D721Med (cell line): ENCODE results near the gene TTR.

ENCODE experiments used
- DNase-seq: peaks from one replicate; pipeline ENCODE4 v3.0.0; 2011; ENCODE audit warnings: low spot score; ENCODE audit not compliant: insufficient read length
- FAIRE-seq: peaks from 2 replicates; lab custom pipeline; 2011; peaks lifted over from hg19 to GRCh38; lab: Jason Lieb, UNC
- TF ChIP-seq, protein P1 (sequence below): IDR thresholded peaks from 2 replicates; pipeline ENCODE4 v1.5.1; 2012; ENCODE audit warnings: mild to moderate bottlenecking, control low read depth; ENCODE audit not compliant: insufficient read depth; ENCODE audit errors: missing control alignments

Gene TTR

DNA sequence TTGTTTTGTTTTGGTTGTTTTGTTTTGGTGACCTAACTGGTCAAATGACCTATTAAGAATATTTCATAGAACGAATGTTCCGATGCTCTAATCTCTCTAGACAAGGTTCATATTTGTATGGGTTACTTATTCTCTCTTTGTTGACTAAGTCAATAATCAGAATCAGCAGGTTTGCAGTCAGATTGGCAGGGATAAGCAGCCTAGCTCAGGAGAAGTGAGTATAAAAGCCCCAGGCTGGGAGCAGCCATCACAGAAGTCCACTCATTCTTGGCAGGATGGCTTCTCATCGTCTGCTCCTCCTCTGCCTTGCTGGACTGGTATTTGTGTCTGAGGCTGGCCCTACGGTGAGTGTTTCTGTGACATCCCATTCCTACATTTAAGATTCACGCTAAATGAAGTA lies at the start of gene TTR:
Gene TTR (plus strand): TSS at position 250 of the 400 bp plus-strand sequence. CDS start 26 bp downstream, at position 276.
- FAIRE-seq, result no peak
- TF ChIP-seq, protein P1, sequence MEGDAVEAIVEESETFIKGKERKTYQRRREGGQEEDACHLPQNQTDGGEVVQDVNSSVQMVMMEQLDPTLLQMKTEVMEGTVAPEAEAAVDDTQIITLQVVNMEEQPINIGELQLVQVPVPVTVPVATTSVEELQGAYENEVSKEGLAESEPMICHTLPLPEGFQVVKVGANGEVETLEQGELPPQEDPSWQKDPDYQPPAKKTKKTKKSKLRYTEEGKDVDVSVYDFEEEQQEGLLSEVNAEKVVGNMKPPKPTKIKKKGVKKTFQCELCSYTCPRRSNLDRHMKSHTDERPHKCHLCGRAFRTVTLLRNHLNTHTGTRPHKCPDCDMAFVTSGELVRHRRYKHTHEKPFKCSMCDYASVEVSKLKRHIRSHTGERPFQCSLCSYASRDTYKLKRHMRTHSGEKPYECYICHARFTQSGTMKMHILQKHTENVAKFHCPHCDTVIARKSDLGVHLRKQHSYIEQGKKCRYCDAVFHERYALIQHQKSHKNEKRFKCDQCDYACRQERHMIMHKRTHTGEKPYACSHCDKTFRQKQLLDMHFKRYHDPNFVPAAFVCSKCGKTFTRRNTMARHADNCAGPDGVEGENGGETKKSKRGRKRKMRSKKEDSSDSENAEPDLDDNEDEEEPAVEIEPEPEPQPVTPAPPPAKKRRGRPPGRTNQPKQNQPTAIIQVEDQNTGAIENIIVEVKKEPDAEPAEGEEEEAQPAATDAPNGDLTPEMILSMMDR, result no peak
- no peak for DNase-seq

DNA sequence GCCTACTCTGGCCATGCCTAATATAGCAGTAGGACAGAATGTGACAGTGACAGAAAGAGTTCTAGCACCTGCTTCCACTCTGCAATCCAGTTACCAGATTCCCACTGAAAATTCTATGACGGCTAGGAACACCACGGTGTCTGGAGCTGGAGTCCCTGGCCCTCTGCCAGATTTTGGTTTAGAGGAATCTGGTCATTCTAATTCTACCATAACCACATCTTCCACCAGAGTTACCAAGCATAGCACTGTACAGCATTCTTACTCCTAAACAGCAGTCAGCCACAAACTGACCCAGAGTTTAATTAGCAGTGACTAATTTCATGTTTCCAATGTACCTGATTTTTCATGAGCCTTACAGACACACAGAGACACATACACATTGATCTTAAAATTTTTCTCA lies 45.2 kb upstream of the TTR start:
- DNase-seq, result no peak
- TF ChIP-seq, protein P1, result no peak
- no peak for FAIRE-seq

DNA sequence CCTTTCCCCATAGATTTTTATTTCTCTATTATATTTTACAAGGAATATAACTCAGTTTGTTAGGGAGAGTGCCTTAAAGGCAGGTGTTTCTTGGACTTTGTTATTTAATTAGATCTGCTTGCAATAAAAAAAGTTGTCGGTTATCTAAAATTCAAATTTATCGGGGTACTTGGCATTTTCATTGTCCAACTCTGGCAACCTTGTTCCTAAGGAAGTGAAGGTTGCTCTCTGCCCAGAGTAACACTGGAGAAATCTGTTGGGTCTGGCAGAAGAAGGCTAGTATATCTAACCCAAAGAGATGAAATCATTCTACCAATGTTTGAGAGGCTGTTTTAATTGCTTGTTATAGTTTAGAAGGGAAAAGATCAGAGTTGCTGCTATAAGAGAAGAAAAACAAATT lies 42.8 kb upstream of the TTR start:
- DNase-seq, result no peak
- TF ChIP-seq, protein P1, result no peak
- no peak for FAIRE-seq

DNA sequence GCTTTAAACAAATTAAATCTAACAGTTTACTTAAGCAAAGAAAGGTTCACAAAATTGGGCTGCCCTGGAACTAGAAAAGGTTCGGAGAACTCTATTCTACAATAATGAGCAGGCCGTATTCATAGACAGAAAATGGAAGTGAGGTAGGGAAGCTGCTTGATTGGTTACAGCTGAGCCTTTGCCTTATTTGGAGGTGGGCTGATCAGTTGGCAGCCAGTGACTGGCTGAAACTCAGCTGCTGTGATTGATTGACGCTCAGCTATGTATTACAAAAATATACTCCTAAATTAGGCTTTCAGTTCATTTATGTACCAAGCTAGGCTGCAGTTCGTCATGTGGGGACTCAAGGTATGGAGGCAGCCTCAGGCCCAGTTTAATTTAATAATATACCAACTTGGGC lies 42.3 kb upstream of the TTR start:
- FAIRE-seq (no peak), DNase-seq (no peak)
- TF ChIP-seq, protein P1, result no peak

DNA sequence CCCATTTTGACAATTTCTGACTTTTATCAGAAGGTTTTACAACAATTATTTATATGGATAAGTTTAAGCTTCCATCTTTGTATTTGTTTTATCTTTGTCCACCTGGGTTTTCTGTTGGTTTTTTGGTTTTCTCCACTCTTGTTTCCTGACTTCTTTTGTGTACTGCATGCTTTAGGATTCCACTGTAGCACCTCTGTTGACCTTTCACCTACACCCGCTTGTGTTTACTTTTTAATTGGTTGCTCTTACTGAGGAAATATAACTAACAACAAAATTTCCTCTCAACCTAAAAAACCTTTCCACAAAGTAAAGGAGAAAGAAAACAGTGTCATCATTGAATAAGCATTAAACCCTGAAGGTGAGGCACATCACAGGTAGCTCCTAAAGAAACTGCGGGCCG lies 39.8 kb upstream of the TTR start:
- no peak for FAIRE-seq
- TF ChIP-seq, protein P1, result no peak
- no peak for DNase-seq

DNA sequence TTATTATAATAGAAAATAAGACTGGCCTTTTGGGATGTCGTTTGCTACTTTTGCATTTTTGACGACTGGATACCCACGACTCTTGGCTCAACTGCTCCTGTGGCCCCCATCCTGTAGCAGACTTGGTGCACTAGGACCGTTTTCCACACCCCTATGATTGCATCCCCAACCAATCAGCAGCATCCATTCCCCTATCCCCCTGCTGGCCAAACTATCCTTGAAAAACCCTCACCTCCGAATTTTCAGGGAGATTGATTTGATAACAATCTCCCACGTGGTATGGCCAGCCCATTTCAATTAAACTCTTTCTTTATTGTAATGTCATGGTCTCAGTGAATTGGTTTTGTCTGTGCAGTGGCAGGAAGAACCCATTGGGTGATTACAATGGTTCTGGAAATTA lies 37.9 kb upstream of the TTR start:
- no peak for DNase-seq
- TF ChIP-seq, protein P1, result no peak

DNA sequence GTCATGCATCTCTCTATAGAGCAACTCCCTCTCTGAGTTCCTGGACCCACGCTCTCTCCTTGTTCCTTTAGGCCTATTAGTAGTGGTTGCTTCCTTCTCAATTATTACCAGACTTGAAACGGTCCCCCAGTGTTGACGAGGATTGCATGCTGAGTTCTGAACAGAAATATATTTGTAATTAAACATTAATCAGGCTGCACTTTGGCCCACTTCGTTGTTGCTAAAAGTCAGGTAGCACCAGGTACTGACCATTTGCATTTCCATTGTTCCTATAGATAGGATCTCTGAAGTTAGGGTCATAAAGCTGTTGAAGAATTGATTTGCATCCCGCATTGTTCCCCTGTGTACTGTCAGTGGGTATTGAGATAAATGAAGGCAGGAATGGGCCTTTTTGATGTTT lies 36.9 kb upstream of the TTR start:
- TF ChIP-seq, protein P1, result no peak
- DNase-seq (no peak), FAIRE-seq (no peak)

More for the DNA sequence above, 37.9 kb upstream of the TTR start:
- FAIRE-seq, result no peak
